HEK293 (cell line): Measurements from ENCODE around the gene TRIM29.

Experiments used
- CTCF ChIA-PET: fragments of 350-600 bp; formaldehyde crosslinking; extraction: SDS; loops from one replicate; lab custom pipeline; 2021; ENCODE audit warnings: antibody characterized with exemption; lab: Yijun Ruan, JAX
- POLR2A ChIA-PET: fragments of 300-600 bp; formaldehyde crosslinking; extraction: SDS; loops from one replicate; lab custom pipeline; 2020; ENCODE audit warnings: antibody characterized with exemption, inconsistent platforms; lab: Yijun Ruan, JAX
- H3K27ac ChIP-seq: fragments of 200-500 bp; sonication (Bioruptor generic); 2 replicates; pipeline ENCODE4 v1.5.1; 2014; ENCODE audit warnings: low read depth, low read length, control low read depth, inconsistent platforms; ENCODE audit errors: extremely low read depth
- H3K36me3 ChIP-seq, 2 experiments: fragments of 200-500 bp in 1 of 2; sonication (Bioruptor generic) in 1 of 2; 1 replicate in 1 of 2; 2 replicates in 1 of 2; pipeline ENCODE4 v1.5.1; 2014 to 2017; ENCODE audit warnings: inconsistent platforms in 2 of 2, low read length in 2 of 2; ENCODE audit not compliant: control insufficient read depth in 2 of 2, insufficient read depth in 1 of 2
- H3K4me1 ChIP-seq: fragments of 200-500 bp; sonication (Bioruptor generic); 2 replicates; pipeline ENCODE4 v1.5.1; 2014; ENCODE audit warnings: mild to moderate bottlenecking, low read length, inconsistent platforms; ENCODE audit not compliant: control insufficient read depth, insufficient read depth
- H3K4me3 ChIP-seq: 2 replicates; pipeline ENCODE4 v1.5.1; 2011; ENCODE audit warnings: low read depth, mild to moderate bottlenecking, control low read depth, low read length, moderate library complexity
- H3K9me3 ChIP-seq: fragments of 200-500 bp; sonication (Bioruptor generic); 2 replicates; pipeline ENCODE4 v1.5.1; 2014; ENCODE audit warnings: low read depth, low read length, inconsistent platforms; ENCODE audit not compliant: control insufficient read depth, insufficient read depth
- PBX3 ChIP-seq: sonication (generic); formaldehyde crosslinking; IDR thresholded peaks from 2 replicates; pipeline ENCODE4 v1.8.1; 2022; ENCODE audit warnings: mild to moderate bottlenecking, moderate library complexity, missing genetic modification reagents
- PRDM1 ChIP-seq: fragments of 450-650 bp; formaldehyde crosslinking; IDR thresholded peaks from 2 replicates; pipeline ENCODE4; 2016; ENCODE audit warnings: missing biosample characterization, missing genetic modification characterization
- PRDM4 ChIP-seq: fragments of 450-650 bp; formaldehyde crosslinking; IDR thresholded peaks from 2 replicates; pipeline ENCODE4 v1.5.1; 2017; ENCODE audit warnings: missing biosample characterization, missing genetic modification characterization
- ZBTB17 ChIP-seq: fragments of 450-650 bp; formaldehyde crosslinking; IDR thresholded peaks from 2 replicates; pipeline ENCODE4 v1.5.1; 2016; ENCODE audit warnings: missing biosample characterization, missing genetic modification characterization
- ZBTB21 ChIP-seq: fragments of 450-650 bp; formaldehyde crosslinking; IDR thresholded peaks from 2 replicates; pipeline ENCODE4 v1.5.1; 2017; ENCODE audit warnings: missing biosample characterization, missing genetic modification characterization
- ZBTB44 ChIP-seq: fragments of 450-650 bp; IDR thresholded peaks from 2 replicates; pipeline ENCODE4 v1.5.1; 2018; ENCODE audit warnings: missing biosample characterization, mild to moderate bottlenecking, missing genetic modification characterization
- ZFP37 ChIP-seq: fragments of 450-650 bp; formaldehyde crosslinking; IDR thresholded peaks from 2 replicates; pipeline ENCODE4 v1.5.1; 2016; ENCODE audit warnings: missing biosample characterization, missing genetic modification characterization
- ZNF148 ChIP-seq: fragments of 450-650 bp; formaldehyde crosslinking; IDR thresholded peaks from 2 replicates; pipeline ENCODE4 v1.5.0; 2017; ENCODE audit warnings: missing biosample characterization, missing genetic modification characterization, borderline replicate concordance
- ZNF2 ChIP-seq: fragments of 450-650 bp; formaldehyde crosslinking; IDR thresholded peaks from 2 replicates; pipeline ENCODE4 v1.5.1; 2016; ENCODE audit warnings: missing biosample characterization, missing genetic modification characterization
- ZNF248 ChIP-seq: fragments of 450-650 bp; formaldehyde crosslinking; IDR thresholded peaks from 2 replicates; pipeline ENCODE4 v1.5.1; 2017; ENCODE audit warnings: missing biosample characterization, missing genetic modification characterization
- ZNF311 ChIP-seq: fragments of 450-650 bp; formaldehyde crosslinking; IDR thresholded peaks from 2 replicates; pipeline ENCODE4 v1.5.1; 2017; ENCODE audit warnings: missing biosample characterization, missing genetic modification characterization, borderline replicate concordance
- ZNF324 ChIP-seq: fragments of 450-650 bp; formaldehyde crosslinking; IDR thresholded peaks from 2 replicates; pipeline ENCODE4 v1.5.1; 2016; ENCODE audit warnings: missing biosample characterization, missing genetic modification characterization
- ZNF362 ChIP-seq: fragments of 450-650 bp; formaldehyde crosslinking; IDR thresholded peaks from 2 replicates; pipeline ENCODE4 v1.5.1; 2016; ENCODE audit warnings: missing biosample characterization, missing genetic modification characterization
- ZNF398 ChIP-seq: fragments of 450-650 bp; formaldehyde crosslinking; IDR thresholded peaks from 2 replicates; pipeline ENCODE4 v1.5.1; 2017; ENCODE audit warnings: missing biosample characterization, missing genetic modification characterization
- ZNF449 ChIP-seq: fragments of 450-650 bp; formaldehyde crosslinking; IDR thresholded peaks from 2 replicates; pipeline ENCODE4 v1.5.1; 2017; ENCODE audit warnings: missing biosample characterization, mild to moderate bottlenecking, missing genetic modification characterization, moderate library complexity
- ZNF596 ChIP-seq: fragments of 450-650 bp; IDR thresholded peaks from 2 replicates; pipeline ENCODE4 v1.5.0; 2018; ENCODE audit warnings: missing biosample characterization, mild to moderate bottlenecking, missing genetic modification characterization, moderate library complexity
- ZNF610 ChIP-seq: fragments of 450-650 bp; formaldehyde crosslinking; IDR thresholded peaks from 2 replicates; pipeline ENCODE4 v1.5.1; 2016; ENCODE audit warnings: missing biosample characterization, missing genetic modification characterization, borderline replicate concordance
- ZNF629 ChIP-seq: fragments of 450-650 bp; formaldehyde crosslinking; IDR thresholded peaks from 2 replicates; pipeline ENCODE4 v1.5.1; 2017; ENCODE audit warnings: missing biosample characterization, missing genetic modification characterization
- ZNF768 ChIP-seq: fragments of 450-650 bp; formaldehyde crosslinking; IDR thresholded peaks from 2 replicates; pipeline ENCODE4 v1.5.1; 2018; ENCODE audit warnings: missing biosample characterization, mild to moderate bottlenecking, missing genetic modification characterization
- ZNF791 ChIP-seq: fragments of 450-650 bp; formaldehyde crosslinking; IDR thresholded peaks from 2 replicates; pipeline ENCODE4 v1.5.1; 2016; ENCODE audit warnings: missing biosample characterization, missing genetic modification characterization
- ZNF837 ChIP-seq: fragments of 450-650 bp; formaldehyde crosslinking; IDR thresholded peaks from 2 replicates; pipeline ENCODE4 v1.5.1; 2016; ENCODE audit warnings: missing biosample characterization, missing genetic modification characterization
- ZXDB ChIP-seq: fragments of 450-650 bp; formaldehyde crosslinking; IDR thresholded peaks from 2 replicates; pipeline ENCODE4 v1.5.1; 2016; ENCODE audit warnings: missing biosample characterization, missing genetic modification characterization

TRIM29 gene

GRCh38 chr11:120129570-120129969 is 8.3 kb downstream of the TRIM29 start:
- H3K4me3 ChIP-seq, result no peak overlapping the region
- H3K9me3 ChIP-seq, result no peaks in the 10 kb centered on the region
- no peak for TF ChIP-seq ZNF148 (tag by site-specific recombination)
- TF ChIP-seq ZNF324, result no peak
- TF ChIP-seq ZNF596 (tag by site-specific recombination), result no peak
- no peak for TF ChIP-seq PRDM4 (tag by site-specific recombination)
- TF ChIP-seq ZNF791, result no peak
- no peak for TF ChIP-seq PBX3 (CRISPR knock-in tag)
- TF ChIP-seq ZNF248 (tag by site-specific recombination), result no peak
- TF ChIP-seq ZNF768 (tag by site-specific recombination), result no peak
- no peak for TF ChIP-seq ZNF837 (tag by site-specific recombination)
- no peak for TF ChIP-seq ZXDB (tag by site-specific recombination)
- TF ChIP-seq ZNF362 (tag by site-specific recombination), result no peak
- ChIA-PET CTCF (interaction anchor here (0.6 to 1.0 kb wide), 2 partner anchors 40 to 294 kb away, joined by 4 read pairs; no protein-coding TSS in a partner anchor), POLR2A (no interaction called here)
- no peaks in the 10 kb centered on the region for H3K36me3 ChIP-seq
- H3K27ac ChIP-seq, result no peak overlapping the region
- H3K4me1 ChIP-seq, result no peaks in the 10 kb centered on the region

GRCh38 chr11:120128392-120129119 is 9.4 kb downstream of the TRIM29 start:
- ChIA-PET POLR2A (no interaction called here), CTCF (interaction anchor here (1.0 kb wide), 1 partner anchor 40 kb away, joined by 4 read pairs; no protein-coding TSS in a partner anchor)
- no peak overlapping the region for H3K4me3 ChIP-seq
- H3K4me1 ChIP-seq, result no peaks in the 10 kb centered on the region
- no peaks in the 10 kb centered on the region for H3K9me3 ChIP-seq
- no peaks in the 10 kb centered on the region for H3K36me3 ChIP-seq
- H3K27ac ChIP-seq, result no peak overlapping the region
- peak; percentile 84 for TF ChIP-seq ZNF449 (tag by site-specific recombination)
- TF ChIP-seq ZFP37 (tag by site-specific recombination), result no peak
- 0 out of 2 replicates have a peak, but pooled peaks have one; percentile 35 for TF ChIP-seq ZNF629 (tag by site-specific recombination)
- no peak for TF ChIP-seq ZNF398 (tag by site-specific recombination)
- TF ChIP-seq ZNF610, result no peak
- peak; percentile 74; the same call in 1 of the 2 replicates for TF ChIP-seq ZBTB21 (tag by site-specific recombination)
- no peak for TF ChIP-seq ZBTB17 (tag by site-specific recombination)
- no peak for TF ChIP-seq ZNF311
- TF ChIP-seq ZNF2 (tag by site-specific recombination), result peak; percentile 32; the same call in 1 of the 2 replicates
- peak; percentile 91 for TF ChIP-seq PRDM1
- peak; percentile 54; the same call in 1 of the 2 replicates for TF ChIP-seq ZBTB44 (tag by site-specific recombination)
